Stromal cell of bone marrow (primary cell): Measurements from ENCODE around the gene CC2D2A.
A peak's percentile ranks its signal among the peaks of the same experiment; 100 is the strongest.

Experiments used
- DNase-seq: peaks from one replicate; pipeline ENCODE4 v3.0.0-alpha.2; 2012; ENCODE audit warnings: low read depth

Gene CC2D2A

GRCh38 chr4:15466596-15466995, 3.1 kb upstream of the CC2D2A start:
- DNase-seq = no peak

GRCh38 chr4:15470128-15470475, 420 bp downstream of the CC2D2A start:
- DNase-seq = no peak

GRCh38 chr4:15476396-15476795, 6.7 kb downstream of the CC2D2A start:
- DNase-seq = no peak

- no peak for DNase-seq
Measured at GRCh38 chr4:15478724-15479088, 9.0 kb downstream of the CC2D2A start.

- peak; percentile 79 for DNase-seq
Measured at GRCh38 chr4:15479089-15479912, 9.6 kb downstream of the CC2D2A start.

GRCh38 chr4:15479913-15480185, 10.2 kb downstream of the CC2D2A start:
- peak; percentile 64 for DNase-seq

GRCh38 chr4:15481961-15482745, 12.5 kb downstream of the CC2D2A start:
- DNase-seq = no peak

- no peak for DNase-seq
Measured at GRCh38 chr4:15482842-15483241, 13.2 kb downstream of the CC2D2A start.

- no peak for DNase-seq
Measured at GRCh38 chr4:15488136-15488535, 18.5 kb downstream of the CC2D2A start.

- DNase-seq = peak; percentile 76
Measured at GRCh38 chr4:15488658-15489470, 19.2 kb downstream of the CC2D2A start.

- DNase-seq = no peak
Measured at GRCh38 chr4:15489551-15489950, 19.9 kb downstream of the CC2D2A start.

- DNase-seq = no peak
Measured at GRCh38 chr4:15493411-15493810, 23.7 kb downstream of the CC2D2A start.

- no peak for DNase-seq
Measured at GRCh38 chr4:15495621-15496020, 25.9 kb downstream of the CC2D2A start.

- DNase-seq = no peak
Measured at GRCh38 chr4:15498356-15498755, 28.7 kb downstream of the CC2D2A start.

- DNase-seq = no peak
Measured at GRCh38 chr4:15500701-15501100, 31.0 kb downstream of the CC2D2A start.

- no peak for DNase-seq
Measured at GRCh38 chr4:15501941-15502340, 32.3 kb downstream of the CC2D2A start.

GRCh38 chr4:15502384-15502783, 32.7 kb downstream of the CC2D2A start:
- no peak for DNase-seq

- no peak for DNase-seq
Measured at GRCh38 chr4:15504041-15504440, 34.4 kb downstream of the CC2D2A start.

GRCh38 chr4:15506464-15506863, 36.8 kb downstream of the CC2D2A start:
- DNase-seq = no peak

GRCh38 chr4:15507679-15508078, 38.0 kb downstream of the CC2D2A start:
- no peak for DNase-seq

GRCh38 chr4:15510961-15511360, 41.3 kb downstream of the CC2D2A start:
- DNase-seq = no peak

GRCh38 chr4:15513545-15513944, 43.9 kb downstream of the CC2D2A start:
- no peak for DNase-seq

- no peak for DNase-seq
Measured at GRCh38 chr4:15515106-15515505, 45.4 kb downstream of the CC2D2A start.
